HCEC 1CT (cell line): ENCODE data around the gene GDF2.

Experiments used
- DNase-seq: peaks from one replicate; pipeline ENCODE4 v3.0.0-alpha.2; 2017

Gene GDF2

DNA sequence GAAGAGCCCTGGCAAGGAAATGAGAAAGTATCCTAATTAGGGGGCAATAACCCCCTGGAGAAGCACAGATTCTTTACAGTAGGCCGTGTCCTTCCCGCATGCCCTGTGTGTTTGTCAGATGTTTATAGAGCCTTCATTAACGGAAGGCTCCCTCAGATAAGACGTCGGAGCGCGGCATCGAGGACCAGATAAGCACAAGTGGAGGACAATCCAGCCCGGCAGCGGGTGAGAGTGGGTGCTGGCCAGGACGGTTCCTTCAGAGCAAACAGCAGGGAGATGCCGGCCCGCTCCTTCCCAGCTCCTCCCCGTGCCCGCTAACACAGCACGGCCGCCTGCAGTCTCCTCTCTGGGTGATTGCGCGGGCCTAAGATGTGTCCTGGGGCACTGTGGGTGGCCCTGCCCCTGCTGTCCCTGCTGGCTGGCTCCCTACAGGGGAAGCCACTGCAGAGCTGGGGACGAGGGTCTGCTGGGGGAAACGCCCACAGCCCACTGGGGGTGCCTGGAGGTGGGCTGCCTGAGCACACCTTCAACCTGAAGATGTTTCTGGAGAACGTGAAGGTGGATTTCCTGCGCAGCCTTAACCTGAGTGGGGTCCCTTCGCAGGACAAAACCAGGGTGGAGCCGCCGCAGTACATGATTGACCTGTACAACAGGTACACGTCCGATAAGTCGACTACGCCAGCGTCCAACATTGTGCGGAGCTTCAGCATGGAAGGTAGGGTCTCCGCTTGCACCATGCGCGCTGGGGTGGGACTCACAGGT lies at the start of gene GDF2:
TSS of gene GDF2 (plus strand) at position 155 of the 762 bp plus-strand sequence. CDS start at position 370, 215 bp downstream.
- DNase-seq: no peak

DNA sequence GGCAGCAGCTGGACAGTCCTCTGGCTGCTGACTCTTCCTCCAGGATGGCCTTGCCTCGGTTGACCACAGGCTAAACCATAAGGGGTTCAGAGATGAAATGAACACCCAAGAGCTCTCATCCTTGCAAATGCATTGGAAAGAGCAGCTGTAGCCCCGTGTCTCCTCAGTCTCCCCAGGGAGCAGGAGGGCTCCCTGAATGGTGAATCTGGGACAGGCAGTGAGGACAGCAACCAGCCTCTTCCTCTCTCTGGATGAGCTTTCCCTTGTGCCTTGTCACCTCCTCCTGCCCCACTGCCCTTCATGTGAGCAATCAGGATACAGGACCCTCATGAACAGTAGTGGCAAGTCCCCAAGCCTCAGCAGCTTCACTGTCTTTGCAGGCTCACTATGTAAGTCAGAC lies 46.2 kb upstream of the GDF2 start:
- DNase-seq: no peak

DNA sequence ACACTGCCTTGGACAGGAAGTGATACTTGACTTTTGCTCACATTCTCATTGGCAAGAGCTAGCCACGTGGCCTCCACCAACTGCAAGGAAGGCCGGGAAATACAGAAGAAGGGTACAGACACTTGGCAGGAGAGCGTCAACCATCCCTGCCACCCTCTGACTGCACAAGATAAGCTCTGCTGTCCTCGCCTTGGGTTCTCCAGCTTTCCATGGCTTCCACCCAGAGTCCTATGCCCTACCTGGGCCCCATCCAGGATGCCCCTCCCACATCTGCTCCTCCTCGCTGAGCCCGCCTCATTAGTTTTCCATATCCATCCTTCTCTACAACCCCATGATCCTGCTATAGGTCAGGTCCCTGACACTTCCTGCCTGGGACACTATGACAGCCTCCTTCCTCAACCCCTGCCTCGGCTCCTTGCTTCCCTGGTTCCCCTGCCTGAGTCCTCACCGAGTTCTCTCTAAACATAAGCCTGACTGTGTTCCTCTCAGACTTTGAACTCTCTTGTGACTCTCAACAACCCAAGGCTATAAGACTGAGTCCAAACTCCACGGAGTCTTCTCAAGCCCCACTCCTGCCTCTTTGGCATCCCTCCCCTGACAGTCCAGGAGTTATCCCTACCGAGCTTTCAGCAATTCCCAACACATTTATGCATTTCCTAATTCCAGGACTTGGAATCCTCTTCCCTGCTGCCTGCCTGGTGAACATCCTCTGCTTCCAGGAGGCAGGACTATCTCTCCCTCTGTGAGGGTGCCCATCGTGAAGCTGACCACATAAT lies 45.5 kb upstream of the GDF2 start:
- no peak for DNase-seq

DNA sequence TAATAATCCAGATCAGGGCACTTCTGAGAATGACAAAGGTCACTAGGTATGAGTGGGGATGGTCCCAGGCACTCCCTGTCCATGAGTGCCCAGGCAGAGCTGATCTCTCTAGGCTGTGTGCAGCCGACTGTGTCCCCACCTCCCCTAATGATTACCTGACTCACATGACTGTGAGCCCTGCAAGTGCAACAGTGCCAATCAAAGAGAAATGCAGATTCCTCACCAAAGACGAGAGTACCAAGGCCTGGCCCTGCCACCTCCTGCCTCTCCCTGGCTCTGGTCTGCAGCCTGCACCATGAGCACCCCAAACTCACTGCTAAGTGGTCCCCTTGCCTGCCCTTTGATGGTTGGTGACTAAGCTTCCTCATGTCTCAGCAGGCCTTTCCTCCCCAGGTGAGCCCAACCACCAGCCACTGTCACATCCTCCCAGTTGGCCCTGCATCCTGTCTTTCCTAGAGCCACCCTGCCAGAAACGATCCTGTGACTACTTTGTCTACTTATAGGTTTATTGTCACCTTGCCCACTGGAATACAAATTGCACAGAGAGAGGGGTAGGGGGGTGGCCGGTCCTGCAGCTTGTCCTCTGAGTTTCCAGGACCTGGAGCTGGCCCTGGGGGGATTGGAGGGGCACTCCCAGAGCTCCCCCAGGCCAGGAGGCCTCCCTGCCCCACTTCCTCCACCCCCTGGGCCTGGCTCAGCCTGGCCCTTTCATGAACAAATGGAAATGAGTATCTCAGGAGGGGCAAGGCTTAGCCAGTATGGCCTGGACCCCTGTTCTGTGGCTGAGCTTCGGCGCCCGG lies 44.7 kb upstream of the GDF2 start:
- no peak for DNase-seq

DNA sequence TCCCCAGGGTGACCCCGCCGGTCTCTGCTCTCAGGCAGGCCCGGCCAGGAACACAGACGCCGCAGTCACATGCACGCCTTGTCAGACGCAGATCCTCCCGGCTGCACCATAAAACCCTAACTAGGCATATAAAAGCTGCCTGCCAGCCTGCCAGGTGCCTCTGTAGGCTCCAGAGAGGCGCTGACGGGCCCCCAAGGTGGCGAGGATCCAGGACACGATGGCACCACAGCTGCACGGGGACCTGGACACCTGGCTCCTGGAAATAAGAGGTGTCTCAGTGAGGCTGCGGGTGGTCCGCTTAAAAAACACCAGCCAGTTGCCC lies 44.1 kb upstream of the GDF2 start:
- DNase-seq: no peak

DNA sequence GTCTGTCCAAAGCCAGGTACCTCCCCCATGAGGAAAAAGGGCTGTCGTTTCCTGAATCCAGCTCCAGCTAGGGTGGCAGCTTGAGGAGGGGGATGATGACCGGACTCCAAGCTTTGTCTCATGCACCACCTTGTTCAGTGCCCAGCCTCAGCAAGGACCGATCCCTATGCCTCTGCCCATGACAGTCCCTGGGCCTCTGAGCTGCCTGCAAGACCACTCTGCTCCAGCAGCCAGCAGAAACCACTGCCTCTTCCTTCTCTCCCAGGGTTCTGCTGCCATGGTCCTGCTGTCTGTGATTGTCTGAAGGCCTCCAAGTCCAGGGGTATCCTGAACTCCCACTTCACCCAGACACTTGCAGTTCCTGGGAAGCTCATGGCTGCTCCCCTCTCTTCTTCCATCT lies 43.5 kb upstream of the GDF2 start:
- DNase-seq: no peak

DNA sequence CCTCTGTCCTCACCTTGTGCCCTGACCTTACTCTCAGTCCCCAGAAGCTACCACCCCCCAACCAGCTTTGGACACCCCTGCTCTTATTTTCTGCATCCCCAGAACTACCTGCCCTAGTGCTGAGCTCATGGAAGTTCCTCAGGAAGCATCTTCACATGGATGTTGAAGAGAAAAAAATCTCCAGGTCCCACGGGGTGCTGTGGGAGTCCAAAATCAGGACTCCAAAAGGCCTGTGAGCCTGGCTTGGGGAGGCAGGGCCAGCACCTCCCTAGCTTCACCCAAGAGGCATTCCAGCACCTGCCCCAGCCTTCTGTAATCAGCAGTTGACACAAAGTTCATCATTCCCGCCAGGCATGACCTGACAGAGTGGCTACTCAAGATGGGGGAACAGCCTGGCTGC lies 43.0 kb upstream of the GDF2 start:
- DNase-seq: no peak

DNA sequence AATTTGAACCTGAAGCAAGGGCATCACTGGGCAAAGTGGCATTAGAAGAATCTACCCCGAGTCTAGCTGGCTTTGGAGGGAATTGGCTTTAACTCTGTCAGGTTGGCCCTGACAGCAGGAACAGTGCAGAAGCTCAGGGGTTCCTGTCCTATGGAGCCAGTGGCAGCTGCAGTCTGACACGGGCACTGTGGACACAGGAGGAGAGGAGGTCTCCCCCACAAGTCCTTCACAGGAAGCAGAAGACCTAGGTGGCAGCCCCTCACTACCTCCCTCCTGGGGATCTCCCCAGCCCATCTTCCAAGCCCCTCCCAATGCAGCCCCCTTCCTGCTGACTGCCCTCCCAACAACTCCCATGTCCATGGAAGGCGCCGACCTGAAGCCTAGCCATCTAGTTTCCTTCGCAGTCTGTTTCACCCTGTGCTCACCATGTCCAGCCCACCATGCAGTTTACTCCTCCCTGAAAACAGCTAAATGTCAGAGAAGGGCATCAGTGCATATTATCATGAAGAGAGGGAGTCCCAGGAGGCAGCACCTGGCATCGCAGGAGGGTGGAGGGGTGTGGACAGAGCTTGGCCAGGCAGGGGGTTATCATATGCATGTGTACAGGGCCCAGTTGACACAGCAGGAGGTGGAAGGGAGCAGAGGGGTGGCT lies 40.1 kb upstream of the GDF2 start:
- no peak for DNase-seq

DNA sequence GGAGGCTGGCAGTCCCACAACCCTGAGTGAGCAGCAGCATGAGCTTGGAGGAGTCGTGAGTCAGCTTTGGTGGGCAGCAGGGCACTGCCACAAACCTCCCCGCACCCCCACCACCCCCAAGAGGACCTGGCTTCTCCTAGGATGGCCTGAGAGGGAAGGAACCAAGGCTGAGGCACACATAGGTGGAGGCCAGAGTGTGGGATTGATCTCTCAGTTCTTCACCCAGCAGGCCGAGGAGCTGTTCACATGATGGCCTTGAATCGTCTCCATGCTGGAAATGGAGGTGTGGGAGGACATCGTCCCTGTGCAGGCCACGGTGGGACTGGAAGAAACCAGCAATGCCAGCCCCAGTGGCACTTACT lies 39.6 kb upstream of the GDF2 start:
- DNase-seq: no peak

DNA sequence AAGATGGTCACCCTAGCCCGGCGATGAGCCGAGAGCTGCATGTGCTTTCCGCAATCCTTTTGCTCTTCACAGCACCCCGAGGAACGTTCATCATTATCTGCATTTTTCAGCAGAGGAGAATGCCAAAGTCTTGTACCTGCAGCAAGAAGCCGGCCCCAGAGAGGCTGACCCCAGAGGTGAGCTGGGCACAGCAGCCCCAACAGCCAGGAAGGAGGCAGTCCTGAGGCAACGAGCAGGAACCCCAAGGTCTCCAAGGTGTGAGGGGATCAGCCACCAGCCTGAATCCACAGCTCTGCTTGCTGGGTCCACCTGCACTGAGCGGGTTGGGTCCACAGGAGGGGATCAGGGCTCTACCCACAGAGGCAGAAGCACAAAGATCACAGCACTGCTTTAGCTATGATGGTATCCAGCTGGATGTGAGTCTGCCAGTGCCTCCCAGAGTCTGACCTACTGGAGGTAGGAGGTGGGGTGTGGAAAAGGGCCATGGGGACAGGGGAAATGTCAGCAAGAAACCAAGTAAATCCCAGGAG lies 39.1 kb upstream of the GDF2 start:
- no peak for DNase-seq

DNA sequence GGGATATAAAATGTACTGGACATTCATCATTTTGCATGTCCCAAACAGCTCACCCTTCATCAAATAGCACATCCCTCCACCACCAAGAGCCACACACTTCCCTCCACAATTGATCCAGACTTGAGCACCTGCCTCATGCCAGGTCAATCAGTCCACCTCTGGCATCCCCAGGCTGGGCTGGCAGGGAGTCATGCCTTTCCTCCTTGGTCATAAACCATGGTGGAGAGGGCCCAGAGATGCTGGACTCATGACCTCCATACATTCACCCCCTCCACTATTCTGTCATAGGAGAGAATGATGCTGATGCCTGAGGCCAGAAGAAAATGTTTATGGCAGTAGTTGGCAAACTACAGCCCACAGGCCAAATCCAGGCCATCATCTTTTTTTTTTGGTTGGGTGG lies 38.4 kb upstream of the GDF2 start:
- no peak for DNase-seq

DNA sequence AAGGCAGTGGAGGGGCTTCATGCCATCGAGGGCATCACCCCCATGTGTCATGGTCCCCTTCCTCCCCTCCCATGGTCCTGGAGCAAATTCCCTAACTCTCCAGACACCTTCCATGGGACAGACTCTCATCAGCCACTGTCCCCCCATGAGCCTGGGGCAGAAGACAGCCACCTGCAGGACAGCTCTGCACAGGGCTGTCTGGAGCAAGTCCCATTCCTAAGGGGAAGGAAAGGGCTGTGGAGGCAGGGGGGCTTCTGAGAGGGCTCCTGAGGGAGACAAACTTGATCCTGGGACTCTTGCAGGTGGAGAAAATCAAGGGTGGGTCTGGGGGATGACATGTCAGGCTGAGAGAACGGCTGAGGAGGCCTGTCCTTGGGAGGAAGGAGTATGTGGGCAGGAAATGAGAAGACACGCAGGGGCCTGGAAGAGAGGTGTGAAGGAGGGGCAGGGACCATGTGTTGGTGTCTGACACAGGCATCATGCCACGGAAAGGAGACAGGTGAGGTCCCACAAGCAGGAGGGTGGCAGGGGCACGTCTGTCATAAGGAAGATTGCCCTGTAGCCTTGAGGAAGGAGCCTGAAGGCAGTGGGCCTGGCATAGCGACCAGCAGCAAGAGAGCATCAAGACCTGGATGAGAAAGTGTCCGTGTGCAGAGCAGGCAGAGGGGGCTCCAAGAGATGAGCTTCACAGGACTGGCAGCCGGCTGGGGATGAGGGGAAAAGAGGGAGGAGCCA lies 36.7 kb upstream of the GDF2 start:
- DNase-seq: no peak

DNA sequence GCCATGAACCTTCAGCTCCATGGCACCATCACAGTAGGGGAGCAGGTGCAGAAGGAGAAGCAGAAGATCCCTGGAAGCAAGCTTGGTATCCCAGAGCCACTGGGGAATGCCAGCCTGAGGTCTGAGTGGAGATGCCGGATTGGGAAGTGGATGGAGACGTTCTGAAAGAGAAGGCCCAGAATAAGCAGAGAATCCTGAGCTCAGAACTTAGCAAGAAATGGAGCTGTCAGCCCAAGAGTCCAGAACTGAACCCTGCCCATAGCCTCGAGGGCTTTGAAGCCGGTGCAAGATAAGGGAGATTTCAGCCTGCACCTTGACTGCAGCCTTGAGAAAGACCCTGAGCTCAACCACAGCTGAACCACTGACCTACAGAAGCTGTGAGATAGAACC lies 36.1 kb upstream of the GDF2 start:
- no peak for DNase-seq

DNA sequence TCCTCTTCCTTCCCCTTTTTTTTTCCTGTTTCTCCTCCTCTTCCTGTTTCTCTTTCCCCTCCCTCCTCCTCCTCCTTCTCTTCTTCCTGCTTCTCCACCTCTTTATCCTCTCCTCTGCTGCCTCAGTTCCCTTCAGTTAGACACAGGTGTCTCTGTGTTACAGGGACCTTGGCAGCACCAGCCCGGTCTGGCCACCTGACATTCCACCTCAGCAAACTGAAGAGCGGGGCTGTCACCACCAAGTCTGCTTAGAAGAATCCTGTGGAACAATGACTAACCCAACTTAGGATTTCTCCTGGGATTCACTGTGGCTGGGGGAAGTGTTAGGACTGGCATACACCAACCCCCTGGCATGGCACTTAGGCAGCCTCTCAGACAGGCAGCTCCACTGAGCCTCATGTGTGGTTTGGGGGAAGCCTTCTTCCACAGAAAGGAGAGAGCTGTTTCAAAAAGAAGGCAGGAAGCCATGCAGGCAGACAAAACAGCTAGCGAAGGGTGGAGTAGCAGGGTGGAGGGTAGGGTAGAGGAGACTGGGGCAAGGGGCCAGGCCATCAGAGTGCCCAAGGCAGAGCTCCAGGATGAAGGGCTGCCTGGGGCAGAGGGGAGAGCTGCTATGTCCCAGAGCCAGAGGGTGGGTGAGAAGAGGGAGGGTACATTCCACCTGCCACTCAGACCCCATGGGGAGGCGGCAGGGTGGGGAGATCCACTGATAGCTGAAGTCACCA lies 35.5 kb upstream of the GDF2 start:
- DNase-seq: no peak

DNA sequence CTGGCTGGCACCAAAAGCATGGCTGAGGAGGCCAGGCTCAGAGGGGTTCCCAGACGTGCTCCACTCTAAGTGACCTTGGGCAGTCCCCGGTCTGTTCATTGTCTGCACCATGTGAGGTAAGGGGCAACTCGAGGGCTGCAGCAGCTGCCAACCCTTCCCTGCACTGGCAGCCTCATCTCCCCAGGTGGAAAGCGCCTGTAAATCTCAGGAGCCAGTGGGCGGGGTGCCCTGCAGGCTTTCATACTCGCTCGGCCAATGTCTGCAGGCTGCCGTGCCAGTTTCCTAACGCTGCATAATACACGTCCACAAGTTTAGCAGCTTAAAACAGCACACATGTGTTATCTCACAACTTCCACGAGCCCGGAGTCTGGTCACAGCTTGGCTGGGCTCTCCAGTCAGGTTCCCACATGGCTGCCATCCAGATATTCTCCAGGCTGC lies 34.9 kb upstream of the GDF2 start:
- no peak for DNase-seq

DNA sequence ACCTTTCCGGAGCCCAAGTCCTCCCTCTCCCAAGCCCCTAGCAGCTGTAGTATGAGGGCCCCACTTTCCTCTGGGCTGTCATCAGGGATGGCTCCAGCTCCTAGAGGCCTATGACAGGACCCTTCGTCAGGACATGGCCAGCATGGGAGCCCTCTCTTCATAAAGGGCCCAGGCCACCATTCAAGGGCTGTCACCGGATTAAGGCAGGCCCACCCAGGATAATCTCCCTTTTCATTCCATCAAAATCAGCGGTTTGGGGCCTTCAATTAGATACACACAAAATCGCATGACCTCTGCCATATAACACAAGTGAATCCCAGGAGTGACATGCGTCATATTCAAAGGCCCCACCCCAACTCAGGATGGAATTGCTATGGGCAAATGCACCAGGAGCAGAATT lies 34.4 kb upstream of the GDF2 start:
- DNase-seq: no peak

DNA sequence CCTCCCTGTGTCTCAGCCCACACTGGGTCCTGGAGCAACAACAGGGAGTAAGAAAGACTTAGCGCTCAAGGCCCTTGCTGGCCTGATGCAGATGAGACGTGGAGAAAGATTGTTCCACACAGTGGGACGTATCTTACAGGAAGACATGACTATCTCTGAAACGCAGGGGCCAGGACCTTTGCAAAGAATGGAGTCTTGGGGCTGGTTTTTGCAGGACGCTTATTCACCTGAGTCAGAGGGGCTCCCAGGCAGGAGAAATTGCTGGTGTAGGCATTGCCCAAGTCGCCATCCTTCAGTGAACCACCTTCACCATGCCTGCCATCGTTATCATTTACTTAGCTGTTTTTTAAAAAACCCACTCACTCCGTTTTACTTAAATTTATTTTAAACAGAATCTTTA lies 34.0 kb upstream of the GDF2 start:
- DNase-seq: no peak

DNA sequence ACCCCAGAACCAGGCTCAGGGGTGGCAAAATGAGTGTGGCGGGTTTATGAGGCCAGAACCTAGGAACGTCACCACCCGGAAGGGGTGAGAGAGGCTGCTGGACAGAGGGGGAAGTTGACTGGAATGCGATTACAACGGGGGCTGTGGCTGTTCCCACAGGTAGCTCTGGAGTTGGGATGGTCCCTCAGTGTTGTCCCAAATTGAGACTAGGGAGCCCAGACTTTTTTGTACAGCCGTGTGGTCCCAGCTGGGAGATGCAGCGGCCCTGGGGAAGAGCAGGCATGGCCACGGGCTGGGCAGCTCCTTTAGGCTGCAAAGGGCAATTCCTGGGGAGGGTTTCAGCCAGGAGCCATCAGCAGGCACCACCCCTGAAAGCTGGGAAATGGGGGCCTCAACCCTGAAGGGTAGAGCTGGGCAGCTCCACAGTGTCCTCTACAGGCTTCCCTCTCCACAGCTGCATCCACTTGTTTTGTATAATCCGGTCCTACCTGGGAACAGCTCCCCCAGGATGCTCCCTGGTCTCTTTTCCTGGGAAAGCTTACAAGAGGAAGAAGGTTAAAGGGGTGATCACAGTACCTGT lies 33.2 kb upstream of the GDF2 start:
- DNase-seq: no peak

DNA sequence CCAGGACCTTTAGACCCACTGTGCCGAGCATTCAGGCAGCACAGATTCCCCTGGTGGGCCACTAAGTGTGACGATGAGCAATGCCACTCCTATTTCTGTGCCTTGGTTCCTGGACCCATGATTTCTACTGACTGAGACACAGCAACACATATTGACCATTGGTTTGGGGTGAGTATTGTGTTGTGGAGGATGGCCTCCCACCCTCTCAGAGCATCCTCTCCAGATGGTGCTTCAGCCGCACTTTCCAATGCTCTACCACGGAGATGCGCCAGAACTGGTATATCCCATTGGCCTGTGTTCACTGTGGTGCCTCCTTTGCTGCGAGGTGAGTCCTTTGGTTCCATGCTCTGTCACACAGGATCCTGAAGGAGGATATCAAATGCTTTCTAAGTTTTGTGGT lies 32.3 kb upstream of the GDF2 start:
- no peak for DNase-seq

DNA sequence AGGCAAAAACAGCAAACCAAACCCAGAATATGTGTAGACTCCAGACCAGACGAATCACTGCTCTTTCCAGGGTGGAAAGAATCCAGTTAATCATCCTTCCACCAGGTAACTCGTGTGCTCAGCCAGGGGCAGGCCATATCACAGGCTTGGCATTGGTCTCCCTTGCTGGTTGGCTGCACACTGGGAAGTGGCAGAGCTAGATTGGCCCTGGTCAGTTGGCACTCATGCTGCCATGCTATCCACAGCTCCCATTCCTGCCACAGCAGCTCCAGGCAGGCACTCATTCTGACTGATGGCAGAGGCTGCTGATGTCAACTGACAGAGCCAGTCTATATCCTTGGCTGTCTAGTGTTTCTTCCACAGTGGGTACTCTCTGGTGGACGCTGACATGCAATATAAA lies 31.9 kb upstream of the GDF2 start:
- DNase-seq: no peak

DNA sequence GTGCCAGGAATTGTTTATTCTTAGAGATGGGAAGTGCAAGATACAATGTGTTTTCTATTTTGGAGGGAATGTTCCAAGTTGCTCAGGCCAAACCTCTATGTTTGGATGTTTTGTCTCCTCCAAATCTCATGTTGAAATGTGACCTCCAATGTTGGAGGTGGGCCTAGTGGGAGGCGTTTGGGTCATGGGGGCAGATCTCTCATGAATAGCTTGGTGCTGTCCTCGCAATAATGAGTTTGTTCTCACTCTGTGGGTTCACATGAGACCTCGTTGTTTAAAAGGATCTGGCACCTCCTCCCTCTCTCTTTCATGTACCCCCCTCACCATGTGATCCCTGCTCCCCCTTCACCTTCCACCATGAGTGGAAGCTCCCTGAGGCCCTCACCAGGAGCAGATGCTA lies 30.6 kb upstream of the GDF2 start:
- no peak for DNase-seq
